K562 (cell line): ENCODE results near the gene LRRC25. TPM values are rescaled to one million over a fixed set of nuclear protein-coding genes. Genes with fewer than 3 reads are reported as not detected.

Experiments
- ATAC-seq: fragments of 200-7000 bp; cut with Tn5 transposase; 3 replicates; pipeline ENCODE4 v1.9.1; 2020; ENCODE audit warnings: moderate library complexity
- BruUV-seq: library from RNA; stranded (reverse); fragments of 400-500 nt; replicated peaks from 2 replicates; lab custom pipeline; 2021; lab: Mats Ljungman, UMichigan
- CTCF ChIA-PET: fragments of 300-600 bp; formaldehyde crosslinking; extraction: SDS; loops from one replicate; lab custom pipeline; 2021; ENCODE audit warnings: low intra/inter-chr PET ratio; lab: Yijun Ruan, JAX
- POLR2A ChIA-PET: fragments of 300-600, 350-650 bp; sonication (Branson Sonifier 250); formaldehyde crosslinking; extraction: SDS; loops from one replicate; lab custom pipeline; 2021; ENCODE audit warnings: antibody characterized with exemption, inconsistent platforms; lab: Yijun Ruan, JAX
- DNase-seq, 4 experiments: peaks; one replicate each; pipeline versions ENCODE4 v3.0.0 to v3.0.0-alpha.2; 2011 to 2018; ENCODE audit warnings: low spot score in 3 of 4, mixed read lengths in 3 of 4; ENCODE audit errors: extremely low read depth in 1 of 4
- FAIRE-seq: peaks from 2 replicates; lab custom pipeline; 2011; peaks lifted over from hg19 to GRCh38; lab: Jason Lieb, UNC
- H2AFZ ChIP-seq: 2 replicates; pipeline ENCODE4 v1.6.0; 2011; ENCODE audit warnings: low read depth, low read length, control low read depth, inconsistent platforms
- H3K27ac ChIP-seq: fragments of 200-600 bp; 3 replicates; pipeline ENCODE4 v1.8.0; 2011; ENCODE audit warnings: low read depth, mild to moderate bottlenecking, control low read depth, inconsistent platforms, low read length, moderate library complexity, mixed read lengths; ENCODE audit errors: extremely low read depth
- H3K27me3 ChIP-seq, 2 experiments: fragments of 300-600 bp in 1 of 2; 2 replicates in 1 of 2; 3 replicates in 1 of 2; pipeline versions ENCODE4 v1.6.0 to v1.8.0; 2011; ENCODE audit warnings: inconsistent platforms in 2 of 2, low read length in 2 of 2, mild to moderate bottlenecking in 1 of 2, mixed read lengths in 1 of 2, moderate library complexity in 1 of 2; ENCODE audit not compliant: control insufficient read depth in 2 of 2, insufficient read depth in 2 of 2
- H3K36me3 ChIP-seq: fragments of 300-600 bp; 3 replicates; pipeline ENCODE4 v1.8.0; 2011; ENCODE audit warnings: mild to moderate bottlenecking, low read length, inconsistent platforms; ENCODE audit not compliant: control insufficient read depth, insufficient read depth
- H3K4me1 ChIP-seq, 2 experiments: fragments of 200-600 bp in 1 of 2; replicated peaks in 1 of 2; 2 replicates in 1 of 2; 3 replicates in 1 of 2; pipeline versions ENCODE4 v1.5.1 to v1.8.0; 2011; ENCODE audit warnings: inconsistent platforms in 2 of 2, low read length in 2 of 2, mild to moderate bottlenecking in 1 of 2, mixed read lengths in 1 of 2, moderate library complexity in 1 of 2; ENCODE audit not compliant: control insufficient read depth in 2 of 2, insufficient read depth in 2 of 2
- H3K4me2 ChIP-seq: 2 replicates; pipeline ENCODE4 v1.6.1; 2011; ENCODE audit warnings: low read length, control low read depth, inconsistent platforms, mixed read lengths; ENCODE audit not compliant: insufficient read depth
- H3K4me3 ChIP-seq: fragments of 200-600 bp; sonication (generic), shearing (Covaris generic); 2 replicates; pipeline ENCODE4 v1.5.1; 2016; ENCODE audit warnings: control low read depth, inconsistent platforms
- H3K79me2 ChIP-seq: fragments of 200-600 bp; 3 replicates; pipeline ENCODE4 v1.8.0; 2011; ENCODE audit warnings: low read length, inconsistent platforms; ENCODE audit not compliant: control insufficient read depth, insufficient read depth
- H3K9ac ChIP-seq, 2 experiments: 2 replicates each; pipeline versions ENCODE4 v1.6.0 to v1.6.1; 2011; ENCODE audit warnings: low read depth in 2 of 2, low read length in 2 of 2, control low read depth in 1 of 2, inconsistent platforms in 1 of 2, mild to moderate bottlenecking in 1 of 2, mixed read lengths in 1 of 2; ENCODE audit not compliant: insufficient read depth in 1 of 2
- H3K9me1 ChIP-seq: one replicate; pipeline ENCODE4 v1.6.0; 2011; ENCODE audit warnings: inconsistent platforms, mild to moderate bottlenecking, low read length, moderate library complexity; ENCODE audit not compliant: control insufficient read depth, insufficient read depth
- H3K9me3 ChIP-seq: replicated peaks from 2 replicates; pipeline ENCODE4 v1.5.1; 2011; ENCODE audit warnings: low read depth, low read length, inconsistent platforms; ENCODE audit not compliant: control insufficient read depth, insufficient read depth
- H4K20me1 ChIP-seq: replicated peaks from 2 replicates; pipeline ENCODE4 v1.6.1; 2011; ENCODE audit warnings: low read length, inconsistent platforms, mixed read lengths; ENCODE audit not compliant: control insufficient read depth, insufficient read depth
- CBFA2T3 ChIP-seq: fragments of 450-650 bp; IDR thresholded peaks from 2 replicates; pipeline ENCODE4 v1.6.1; 2017
- EGR1 ChIP-seq: fragments of 450-650 bp; conservative IDR thresholded peaks from 2 replicates; pipeline ENCODE4 v1.6.1; 2017; ENCODE audit warnings: mild to moderate bottlenecking
- EP400 ChIP-seq: fragments of 450-650 bp; IDR thresholded peaks from 2 replicates; pipeline ENCODE4 v1.6.1; 2017; ENCODE audit warnings: antibody characterized with exemption, mild to moderate bottlenecking, moderate library complexity
- HEY1 ChIP-seq: fragments of 250-450 bp; sonication (Bioruptor Pico); IDR thresholded peaks from 2 replicates; pipeline ENCODE4 v1.5.0; 2020; ENCODE audit warnings: mild to moderate bottlenecking, moderate library complexity, borderline replicate concordance
- HSF4 ChIP-seq: fragments of 250-450 bp; sonication (Bioruptor Pico); IDR thresholded peaks from 2 replicates; pipeline ENCODE4 v2.1.2; 2022; ENCODE audit warnings: mild to moderate bottlenecking, moderate library complexity, borderline replicate concordance
- MEIS2 ChIP-seq: fragments of 450-650 bp; IDR thresholded peaks from 2 replicates; pipeline ENCODE4 v1.6.1; 2014; ENCODE audit warnings: mild to moderate bottlenecking; ENCODE audit not compliant: partially characterized antibody
- MGA ChIP-seq: fragments of 450-650 bp; IDR thresholded peaks from 2 replicates; pipeline ENCODE4 v1.6.1; 2016; ENCODE audit warnings: mild to moderate bottlenecking, moderate library complexity
- NR1H2 ChIP-seq: sonication (generic); formaldehyde crosslinking; IDR thresholded peaks from 2 replicates; pipeline ENCODE4 v1.4.0; 2020; ENCODE audit warnings: mild to moderate bottlenecking, missing genetic modification reagents
- PTRF ChIP-seq: fragments of 450-650 bp; IDR thresholded peaks from 2 replicates; pipeline ENCODE4 v1.6.1; 2016; ENCODE audit warnings: mild to moderate bottlenecking, missing genetic modification characterization, missing compliant biosample characterization
- STAG1 ChIP-seq: sonication (generic); formaldehyde crosslinking; IDR thresholded peaks from 2 replicates; pipeline ENCODE4 v1.5.0; 2020; ENCODE audit warnings: missing genetic modification reagents, borderline replicate concordance
- ZFP30 ChIP-seq: fragments of 250-450 bp; sonication (Bioruptor Pico); IDR thresholded peaks from 2 replicates; pipeline ENCODE4 v1.8.0; 2022; ENCODE audit warnings: moderate library complexity, mild to moderate bottlenecking, inconsistent platforms, borderline replicate concordance
- ZNF707 ChIP-seq: fragments of 250-450 bp; sonication (Bioruptor Pico); conservative IDR thresholded peaks from 2 replicates; pipeline ENCODE4 v1.8.0; 2022; ENCODE audit warnings: inconsistent platforms, mild to moderate bottlenecking, moderate library complexity
- WGBS: fragments of 100-300 bp; shearing (Covaris generic); methylation state at CpG from one replicate; pipeline ENCODE4 v1.1.6; 2016; ENCODE audit warnings: low coverage, mixed read lengths; ENCODE audit not compliant: insufficient coverage; ENCODE audit errors: missing lambda C conversion rate; 5-methylcytosine and 5-hydroxymethylcytosine counted together
- in situ Hi-C: fragments of 300-500 bp; cut with MboI; formaldehyde crosslinking; loops from 4 replicates; pipeline ENCODE4 v1.15.0; 2018; ENCODE audit warnings: inconsistent platforms, mixed read lengths
- intact Hi-C: fragments of 100-400 bp; cut with micrococcal nuclease; formaldehyde crosslinking; loops from 2 replicates; pipeline ENCODE4 v1.14.2; 2022
- polyA plus RNA-seq, 8 experiments: library from polyadenylated mRNA; depleted of rRNA in 4 of 8; stranded (reverse) in 5 of 8; unstranded in 3 of 8; fragments of >200 nt; fragmentation: Nextera tagmentation in 2 of 8; fragmentation: Illumina TruSeq in 1 of 8; extraction: Ambion mirVana in 2 of 8; extraction: Trizol in 1 of 8; gene quantifications; 2 replicates each; pipeline versions ENCODE4 v1.2.1 to v1.2.3, GENCODE V29; 2011 to 2014; ENCODE audit warnings: inconsistent platforms in 1 of 8, missing spikeins in 1 of 8
- total RNA-seq, 7 experiments: library from RNA; depleted of rRNA in 6 of 7; stranded (reverse); fragments of >200 nt in 6 of 7; fragmentation: Illumina TruSeq in 2 of 7; extraction: Trizol in 2 of 7; gene quantifications; 2 replicates each; pipeline versions ENCODE4 v1.2.1 to v1.2.3, GENCODE V29; 2011 to 2021; ENCODE audit warnings: low replicate concordance in 1 of 7

The LRRC25 gene
- total and polyA plus RNA-seq, 9 of the 15 experiments (the other 6 are each of a cell fraction or from before 2014, with no cell fraction given), result 0.07 to 0.36 (median 0.10) TPM; not detected in 3

GRCh38 chr19:18445262-18445948 lies 48.0 kb upstream of the LRRC25 start:
- Histone ChIP-seq H3K36me3 (peaks cover 73% of the 10 kb centered on the region), H3K79me2 (peaks cover 3% of the 10 kb centered on the region; the same call in 1 of the 3 replicates), H3K9ac (peak overlapping the region in 1 of 2 experiments; percentile 28; a peak in 1 of 4 replicates), H3K27me3 (no peaks in the 10 kb centered on the region), H3K4me2 (no peak overlapping the region), H3K4me1 (peaks cover 12 to 68% of the 10 kb centered on the region in 2 experiments; a peak in 4 of 5 replicates), H3K4me3 (no peak overlapping the region), H3K9me3 (no peaks in the 10 kb centered on the region), H3K27ac (no peak overlapping the region), H3K9me1 (peaks cover 14% of the 10 kb centered on the region), H2AFZ (no peak overlapping the region), H4K20me1 (0 out of 2 replicates have a peak, but pooled peaks cover 4% of the 10 kb centered on the region)
- FAIRE-seq (no peak), DNase-seq (peak in 1 of 4 experiments; percentile 38), ATAC-seq (no peak)
- no TSS peak for BruUV-seq
- intact Hi-C loops (no loop called here), in situ Hi-C loops (no loop called here)
- ChIA-PET CTCF (no interaction called here), POLR2A (interaction anchor here (0.6 kb wide), 3 partner anchors 158 to 586 kb away, joined by 3 to 4 read pairs (median 3); partner anchors contain the start of gene RPL18A)
- 85% methylated on average over 8 of the region's 15 CpGs for WGBS
- no peak for TF ChIP-seq PTRF (tag)
- no peak for TF ChIP-seq EGR1
- TF ChIP-seq HSF4 (CRISPR knock-in tag), result no peak
- TF ChIP-seq HEY1 (CRISPR knock-in tag), result no peak
- no peak for TF ChIP-seq STAG1
- TF ChIP-seq NR1H2 (CRISPR knock-in tag), result no peak
- no peak for TF ChIP-seq ZFP30 (CRISPR knock-in tag)
- no peak for TF ChIP-seq CBFA2T3
- TF ChIP-seq ZNF707, result no peak
- TF ChIP-seq MGA, result no peak
- no peak for TF ChIP-seq MEIS2
- no peak for TF ChIP-seq EP400
